ENCODE measurements around the gene ZNF83. TPM values are rescaled to one million over a fixed set of nuclear protein-coding genes. Genes with fewer than 3 reads are reported as not detected.

Gene ZNF83
- total and polyA plus RNA-seq, 2 donors from 2014 or later: 51.8 to 90.4 TPM

- DNase-seq (no peak), FAIRE-seq (no peak)
- no peak overlapping the region for H3K4me3 ChIP-seq (ENCODE audit: low read length in 3 of 3)
- intact Hi-C loops (cut with DNase I): no loop called here
- no peaks in the 10 kb centered on the region for H3K9me3 ChIP-seq (ENCODE audit: control insufficient read depth in 2 of 3, insufficient read depth in 1 of 3, low read length in 3 of 3)
- H3K4me1 ChIP-seq (ENCODE audit: control insufficient read depth in 2 of 3, insufficient read depth in 2 of 3, low read depth in 1 of 3, low read length in 3 of 3): peaks cover 0 to 13% (median 6%) of the 10 kb centered on the region in 3 donors
- no peak overlapping the region for H3K27ac ChIP-seq (ENCODE audit: low read depth in 2 of 2, low read length in 2 of 2)
- H3K27me3 ChIP-seq (ENCODE audit: control insufficient read depth, insufficient read depth, low read length): no peaks in the 10 kb centered on the region
- no peak for TF ChIP-seq CTCF (IDR thresholded peaks at IDR 0.05; ENCODE audit: borderline replicate concordance, extremely low read depth, insufficient read depth)
- no peaks in the 10 kb centered on the region for H3K36me3 ChIP-seq (ENCODE audit: control insufficient read depth in 2 of 3, insufficient read depth in 3 of 3, low read length in 3 of 3)
- no peak overlapping the region for H3K9ac ChIP-seq (ENCODE audit: low read length in 3 of 3)
Measured at GRCh38 chr19:52669586-52669985, 31.4 kb upstream of the ZNF83 start.

- no peaks in the 10 kb centered on the region for H3K9me3 ChIP-seq (ENCODE audit: control insufficient read depth in 2 of 3, insufficient read depth in 1 of 3, low read length in 3 of 3)
- no peak overlapping the region for H3K9ac ChIP-seq (ENCODE audit: low read length in 3 of 3)
- no peaks in the 10 kb centered on the region for H3K27me3 ChIP-seq (ENCODE audit: control insufficient read depth, insufficient read depth, low read length)
- peaks cover 0 to 13% (median 6%) of the 10 kb centered on the region in 3 donors for H3K4me1 ChIP-seq (ENCODE audit: control insufficient read depth in 2 of 3, insufficient read depth in 2 of 3, low read depth in 1 of 3, low read length in 3 of 3)
- intact Hi-C loops (cut with DNase I): no loop called here
- no peak overlapping the region for H3K27ac ChIP-seq (ENCODE audit: low read depth in 2 of 2, low read length in 2 of 2)
- FAIRE-seq (no peak), DNase-seq (no peak)
- no peak overlapping the region for H3K4me3 ChIP-seq (ENCODE audit: low read length in 3 of 3)
- no peaks in the 10 kb centered on the region for H3K36me3 ChIP-seq (ENCODE audit: control insufficient read depth in 2 of 3, insufficient read depth in 3 of 3, low read length in 3 of 3)
- TF ChIP-seq CTCF (IDR thresholded peaks at IDR 0.05; ENCODE audit: borderline replicate concordance, extremely low read depth, insufficient read depth): no peak
Measured at GRCh38 chr19:52667972-52668371, 29.8 kb upstream of the ZNF83 start.

GRCh38 chr19:52666506-52666905 lies 28.4 kb upstream of the ZNF83 start:
- DNase-seq: no peak
- Histone ChIP-seq H3K9me3 (ENCODE audit: control insufficient read depth in 2 of 3, insufficient read depth in 1 of 3, low read length in 3 of 3) (no peaks in the 10 kb centered on the region), H3K4me3 (ENCODE audit: low read length in 3 of 3) (no peak overlapping the region), H3K27ac (ENCODE audit: low read depth in 2 of 2, low read length in 2 of 2) (no peak overlapping the region), H3K27me3 (ENCODE audit: control insufficient read depth, insufficient read depth, low read length) (no peaks in the 10 kb centered on the region), H3K9ac (ENCODE audit: low read length in 3 of 3) (no peak overlapping the region), H3K36me3 (ENCODE audit: control insufficient read depth in 2 of 3, insufficient read depth in 3 of 3, low read length in 3 of 3) (no peaks in the 10 kb centered on the region), H3K4me1 (ENCODE audit: control insufficient read depth in 2 of 3, insufficient read depth in 2 of 3, low read depth in 1 of 3, low read length in 3 of 3) (peaks cover 0 to 13% (median 6%) of the 10 kb centered on the region in 3 donors)
- FAIRE-seq: no peak
- intact Hi-C loops (cut with DNase I): no loop called here
- TF ChIP-seq CTCF (IDR thresholded peaks at IDR 0.05; ENCODE audit: borderline replicate concordance, extremely low read depth, insufficient read depth): no peak

- no peak for FAIRE-seq
- no peak for DNase-seq
- intact Hi-C loops (cut with DNase I): no loop called here
Measured at GRCh38 chr19:52665529-52665928, 27.4 kb upstream of the ZNF83 start.

More at GRCh38 chr19:52665529-52665928, 27.4 kb upstream of the ZNF83 start:
- Histone ChIP-seq H3K4me3 (ENCODE audit: low read length in 3 of 3) (no peak overlapping the region), H3K9me3 (ENCODE audit: control insufficient read depth in 2 of 3, insufficient read depth in 1 of 3, low read length in 3 of 3) (no peaks in the 10 kb centered on the region), H3K9ac (ENCODE audit: low read length in 3 of 3) (peak overlapping the region in 1 of 3 donors; percentile 29), H3K36me3 (ENCODE audit: control insufficient read depth in 2 of 3, insufficient read depth in 3 of 3, low read length in 3 of 3) (peaks cover 0 to under 1% (median 0%) of the 10 kb centered on the region in 3 donors), H3K27me3 (ENCODE audit: control insufficient read depth, insufficient read depth, low read length) (no peaks in the 10 kb centered on the region), H3K4me1 (ENCODE audit: control insufficient read depth in 2 of 3, insufficient read depth in 2 of 3, low read depth in 1 of 3, low read length in 3 of 3) (peaks cover 0 to 13% (median 6%) of the 10 kb centered on the region in 3 donors), H3K27ac (ENCODE audit: low read depth in 2 of 2, low read length in 2 of 2) (no peak overlapping the region)
- TF ChIP-seq CTCF (IDR thresholded peaks at IDR 0.05; ENCODE audit: borderline replicate concordance, extremely low read depth, insufficient read depth): no peak
